ENCODE results near the gene SMARCAL1. TPM values are rescaled to one million over a fixed set of nuclear protein-coding genes. Genes with fewer than 3 reads are reported as not detected.

Gene SMARCAL1
- total and polyA plus RNA-seq, 2 donors (not counting 1 experiment from before 2014, with no cell fraction given) = 20.2 to 46.7 TPM

DNA sequence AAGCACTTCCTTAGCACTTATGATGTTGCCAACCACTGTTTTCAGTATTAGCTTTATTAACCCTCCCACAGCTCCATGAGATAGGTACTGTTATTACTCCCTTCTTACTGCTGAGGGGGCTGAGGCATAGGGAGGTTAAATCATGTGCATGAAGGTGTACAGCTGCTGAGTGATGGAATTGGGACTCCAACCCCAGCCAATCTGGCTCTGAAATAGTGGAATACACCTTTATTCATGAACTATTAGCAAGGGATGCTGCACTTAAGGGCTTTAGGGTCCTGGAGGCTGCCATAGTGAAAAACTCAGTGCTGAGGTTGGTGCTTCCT is 19.2 kb downstream of the SMARCAL1 start:
- TF ChIP-seq, protein P1, sequence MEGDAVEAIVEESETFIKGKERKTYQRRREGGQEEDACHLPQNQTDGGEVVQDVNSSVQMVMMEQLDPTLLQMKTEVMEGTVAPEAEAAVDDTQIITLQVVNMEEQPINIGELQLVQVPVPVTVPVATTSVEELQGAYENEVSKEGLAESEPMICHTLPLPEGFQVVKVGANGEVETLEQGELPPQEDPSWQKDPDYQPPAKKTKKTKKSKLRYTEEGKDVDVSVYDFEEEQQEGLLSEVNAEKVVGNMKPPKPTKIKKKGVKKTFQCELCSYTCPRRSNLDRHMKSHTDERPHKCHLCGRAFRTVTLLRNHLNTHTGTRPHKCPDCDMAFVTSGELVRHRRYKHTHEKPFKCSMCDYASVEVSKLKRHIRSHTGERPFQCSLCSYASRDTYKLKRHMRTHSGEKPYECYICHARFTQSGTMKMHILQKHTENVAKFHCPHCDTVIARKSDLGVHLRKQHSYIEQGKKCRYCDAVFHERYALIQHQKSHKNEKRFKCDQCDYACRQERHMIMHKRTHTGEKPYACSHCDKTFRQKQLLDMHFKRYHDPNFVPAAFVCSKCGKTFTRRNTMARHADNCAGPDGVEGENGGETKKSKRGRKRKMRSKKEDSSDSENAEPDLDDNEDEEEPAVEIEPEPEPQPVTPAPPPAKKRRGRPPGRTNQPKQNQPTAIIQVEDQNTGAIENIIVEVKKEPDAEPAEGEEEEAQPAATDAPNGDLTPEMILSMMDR (IDR thresholded peaks at IDR 0.05) = no peak
- TF ChIP-seq EZH2 (IDR thresholded peaks at IDR 0.05; ENCODE audit: borderline replicate concordance, insufficient read depth, low read depth, low read length, poor library complexity, severe bottlenecking) = no peak
- no peaks in the 10 kb centered on the region for H3K4me1 Mint-ChIP-seq
- H3K9me3 Mint-ChIP-seq (ENCODE audit: insufficient read depth) = no peaks in the 10 kb centered on the region
- intact Hi-C loops (cut with micrococcal nuclease) = no loop called here
- Histone ChIP-seq H3K27ac (ENCODE audit: low read length in 2 of 2) (no peak overlapping the region), H3K9me3 (ENCODE audit: control extremely low read depth in 1 of 3, control insufficient read depth in 2 of 3, insufficient read depth in 1 of 3, low read length in 2 of 3) (no peaks in the 10 kb centered on the region), H3K27me3 (replicated peaks in 1 of 4; ENCODE audit: control extremely low read depth in 1 of 4, control insufficient read depth in 3 of 4, insufficient read depth in 4 of 4, low read length in 3 of 4) (no peaks in the 10 kb centered on the region), H4K20me1 (ENCODE audit: control insufficient read depth, insufficient read depth, low read length, poor library complexity, severe bottlenecking) (no peaks in the 10 kb centered on the region), H2AFZ (ENCODE audit: insufficient read depth, low read depth, low read length, poor library complexity, severe bottlenecking) (no peak overlapping the region), H3K36me3 (replicated peaks in 1 of 2; ENCODE audit: control extremely low read depth in 1 of 2, control insufficient read depth in 1 of 2, extremely low read depth in 1 of 2, insufficient read depth in 2 of 2, low read length in 1 of 2) (peaks cover 8 to 85% of the 10 kb centered on the region in 2 experiments), H3K4me1 (ENCODE audit: control insufficient read depth in 2 of 2, insufficient read depth in 2 of 2, low read length in 2 of 2) (no peaks in the 10 kb centered on the region), H3K79me2 (ENCODE audit: control insufficient read depth, insufficient read depth, low read length) (no peaks in the 10 kb centered on the region), H3K9ac (ENCODE audit: low read length) (no peak overlapping the region), H3K4me2 (replicated peaks; ENCODE audit: low read depth, low read length, poor library complexity, severe bottlenecking) (no peak overlapping the region), H3K4me3 (ENCODE audit: control extremely low read depth in 1 of 5, extremely low read depth in 1 of 5, insufficient read depth in 1 of 5, low read depth in 2 of 5, low read length in 4 of 5) (no peak overlapping the region)
- POLR2A ChIA-PET = no interaction called here
- DNase-seq = no peak
- no peak overlapping the region for H3K27ac Mint-ChIP-seq
- CTCF ChIA-PET = interaction anchor here (0.6 kb wide), 1 partner anchor 45 kb away, joined by 3 read pairs; no protein-coding TSS in a partner anchor
- no peak overlapping the region for H3K4me3 Mint-ChIP-seq
- ATAC-seq (ENCODE audit: low read depth) = no peak
- no peaks in the 10 kb centered on the region for H3K27me3 Mint-ChIP-seq

GRCh38 chr2:216436383-216436782 is 24.1 kb downstream of the SMARCAL1 start:
- no peak overlapping the region for H3K4me2 ChIP-seq (replicated peaks; ENCODE audit: low read depth, low read length, poor library complexity, severe bottlenecking)
- H4K20me1 ChIP-seq (ENCODE audit: control insufficient read depth, insufficient read depth, low read length, poor library complexity, severe bottlenecking) = no peaks in the 10 kb centered on the region
- H3K27me3 ChIP-seq (replicated peaks in 1 of 4; ENCODE audit: control extremely low read depth in 1 of 4, control insufficient read depth in 3 of 4, insufficient read depth in 4 of 4, low read length in 3 of 4) = no peaks in the 10 kb centered on the region
- H3K36me3 ChIP-seq (replicated peaks in 1 of 2; ENCODE audit: control extremely low read depth in 1 of 2, control insufficient read depth in 1 of 2, extremely low read depth in 1 of 2, insufficient read depth in 2 of 2, low read length in 1 of 2) = peaks cover 4 to 80% of the 10 kb centered on the region in 2 experiments
- H3K79me2 ChIP-seq (ENCODE audit: control insufficient read depth, insufficient read depth, low read length) = no peaks in the 10 kb centered on the region
- ATAC-seq (ENCODE audit: low read depth) = no peak
- H2AFZ ChIP-seq (ENCODE audit: insufficient read depth, low read depth, low read length, poor library complexity, severe bottlenecking) = no peak overlapping the region
- POLR2A ChIA-PET = no interaction called here
- no peaks in the 10 kb centered on the region for H3K4me1 ChIP-seq (ENCODE audit: control insufficient read depth in 2 of 2, insufficient read depth in 2 of 2, low read length in 2 of 2)
- H3K9me3 ChIP-seq (ENCODE audit: control extremely low read depth in 1 of 3, control insufficient read depth in 2 of 3, insufficient read depth in 1 of 3, low read length in 2 of 3) = no peaks in the 10 kb centered on the region
- H3K9ac ChIP-seq (ENCODE audit: low read length) = no peak overlapping the region
- no peak overlapping the region for H3K4me3 Mint-ChIP-seq
- DNase-seq = no peak
- no peaks in the 10 kb centered on the region for H3K9me3 Mint-ChIP-seq (ENCODE audit: insufficient read depth)
- TF ChIP-seq, protein P1 (IDR thresholded peaks at IDR 0.05) = no peak
- no peak for TF ChIP-seq EZH2 (IDR thresholded peaks at IDR 0.05; ENCODE audit: borderline replicate concordance, insufficient read depth, low read depth, low read length, poor library complexity, severe bottlenecking)
- no peaks in the 10 kb centered on the region for H3K27me3 Mint-ChIP-seq
- intact Hi-C loops (cut with micrococcal nuclease) = no loop called here
- no peak overlapping the region for H3K27ac Mint-ChIP-seq
- H3K4me3 ChIP-seq (ENCODE audit: control extremely low read depth in 1 of 5, extremely low read depth in 1 of 5, insufficient read depth in 1 of 5, low read depth in 2 of 5, low read length in 4 of 5) = no peak overlapping the region
- 100% methylated on average over 2 of the region's 2 CpGs for WGBS (ENCODE audit: insufficient coverage)
- CTCF ChIA-PET = interaction anchor here (0.6 kb wide), 1 partner anchor 33 kb away, joined by 3 read pairs; no protein-coding TSS in a partner anchor
- H3K27ac ChIP-seq (ENCODE audit: low read length in 2 of 2) = no peak overlapping the region
- H3K4me1 Mint-ChIP-seq = no peaks in the 10 kb centered on the region

Measured in B cell (primary cell).